KBM-7 (cell line): ENCODE data around the gene MTA2.
"Not testable (repeated sequence)": the region's sequence is repeated elsewhere in the genome, so short reads cannot be mapped to it uniquely, and the experiment has no call there.

Source experiments
- DNase-seq: peaks from one replicate; pipeline ENCODE4 v3.0.0-alpha.2; 2015
- in situ Hi-C: fragments of 300-500 bp; cut with MboI; formaldehyde crosslinking; loops from 2 replicates; pipeline ENCODE4 v1.14.3; 2020; ENCODE audit warnings: low sequenced_read_pairs, low pct_unique_long_range_greater_than_20kb, mixed read lengths

The MTA2 gene

DNA sequence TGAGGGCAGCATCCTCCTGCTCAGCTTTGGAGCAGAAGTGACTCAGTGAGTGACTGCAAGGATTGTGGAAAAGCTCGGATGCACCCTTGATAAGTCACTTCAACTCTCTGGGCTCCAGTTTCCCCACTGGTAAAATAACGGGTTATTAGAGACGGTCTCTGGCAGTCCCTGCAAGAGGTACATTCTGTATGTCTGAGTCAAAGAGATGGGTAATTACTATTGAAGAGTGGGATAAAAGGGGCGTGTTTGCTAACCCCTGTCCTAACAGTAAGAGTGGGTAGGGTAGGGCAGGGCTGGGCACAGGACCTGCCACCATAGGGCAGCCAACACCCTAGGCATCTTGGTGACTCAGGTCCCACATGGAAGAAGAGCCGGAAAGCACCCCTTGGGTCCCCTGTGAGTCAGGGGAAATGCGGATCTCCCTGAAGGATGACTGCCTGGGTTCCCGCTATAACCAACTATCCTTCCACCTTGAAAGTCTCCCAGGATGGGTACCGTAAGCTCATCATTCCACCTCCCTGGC, 47.8 kb downstream of the MTA2 start:
- no peak for DNase-seq
- in situ Hi-C loops: no loop called here

DNA sequence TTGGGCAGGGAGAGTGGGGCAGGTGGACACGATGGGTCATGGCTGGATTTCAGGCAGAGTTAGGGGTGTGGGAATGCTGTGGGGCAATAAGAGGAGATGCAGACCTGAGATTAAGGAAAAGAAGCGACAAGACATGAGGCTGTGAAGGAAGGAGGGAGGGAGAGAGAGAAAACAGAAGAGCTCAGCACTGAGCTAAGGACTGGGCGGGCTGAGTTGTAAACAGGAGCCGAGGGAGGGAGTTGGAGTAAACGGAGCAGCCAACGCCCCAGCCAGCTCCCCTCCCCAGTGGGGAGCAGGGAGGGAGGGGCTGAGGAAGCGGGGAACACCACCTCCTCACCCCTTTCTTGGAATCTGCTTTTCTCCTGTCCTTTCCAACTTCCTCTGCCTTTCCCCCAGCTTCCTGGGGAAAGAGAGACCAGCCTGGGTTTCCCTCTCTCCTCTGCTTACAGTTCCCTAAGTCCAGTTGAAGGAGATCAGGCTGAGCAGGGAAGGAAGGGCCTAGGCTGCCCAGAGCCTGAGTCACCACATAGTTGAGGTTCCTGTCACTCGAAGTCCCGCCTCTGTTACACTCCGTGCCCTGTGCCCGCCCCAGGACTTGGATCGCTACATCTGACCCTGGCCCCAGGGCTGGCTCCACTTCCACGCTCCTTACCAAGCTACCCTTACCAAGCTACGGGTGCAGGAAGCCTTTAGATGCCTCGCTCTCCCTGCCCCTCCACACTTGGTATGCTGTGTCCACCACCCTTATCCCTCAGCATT, 48.4 kb downstream of the MTA2 start:
- in situ Hi-C loops: no loop called here
- DNase-seq: peak; percentile 90

DNA sequence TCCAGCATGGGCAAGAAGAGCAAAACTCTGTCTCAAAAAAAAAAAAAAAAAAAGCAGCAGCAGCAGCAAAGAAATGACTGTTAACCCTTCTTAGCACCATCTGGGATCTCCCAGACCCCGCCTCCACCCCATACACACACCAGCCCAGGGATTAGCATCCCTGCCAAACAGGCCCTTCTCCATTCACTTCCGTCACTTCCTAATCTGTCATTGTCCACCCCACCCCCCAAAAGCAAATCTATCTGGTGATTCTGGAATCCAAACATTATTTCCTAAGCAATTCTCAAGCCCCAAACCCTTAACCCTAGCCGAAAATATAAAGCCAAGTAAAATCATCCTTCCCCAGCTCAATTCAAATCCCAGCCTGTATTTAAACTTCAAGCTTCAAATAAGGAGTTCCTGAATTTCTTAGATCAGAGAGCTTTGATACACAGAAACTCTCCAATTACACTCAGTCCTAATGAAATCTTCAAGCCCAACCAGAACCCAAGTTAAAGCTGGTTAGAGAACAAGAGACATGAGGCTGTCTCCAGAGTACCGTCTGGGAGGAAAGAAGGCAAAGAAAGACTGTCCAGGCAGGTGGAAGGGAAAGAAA, 49.1 kb downstream of the MTA2 start:
- DNase-seq: no peak
- in situ Hi-C loops: no loop called here

DNA sequence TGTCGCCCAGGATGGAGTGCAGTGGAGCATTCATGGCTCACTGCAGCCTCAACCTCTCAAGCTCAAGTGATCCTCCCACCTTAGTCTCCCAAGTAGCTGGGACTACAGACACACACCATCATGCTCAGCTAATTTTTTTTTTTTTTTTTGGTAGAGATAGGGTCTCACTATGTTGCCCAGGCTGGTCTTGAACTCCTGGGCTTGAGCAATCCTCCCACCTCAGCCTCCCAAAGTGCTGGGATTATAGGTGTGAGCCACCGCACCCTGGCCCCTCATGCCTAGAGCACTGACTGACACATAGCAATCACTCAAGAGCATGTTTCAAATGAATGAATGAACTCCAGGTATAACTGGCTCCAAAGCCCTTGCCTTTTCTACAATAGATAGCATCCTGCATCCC, 51.2 kb downstream of the MTA2 start:
- in situ Hi-C loops, DNase-seq: not testable (repeated sequence)

DNA sequence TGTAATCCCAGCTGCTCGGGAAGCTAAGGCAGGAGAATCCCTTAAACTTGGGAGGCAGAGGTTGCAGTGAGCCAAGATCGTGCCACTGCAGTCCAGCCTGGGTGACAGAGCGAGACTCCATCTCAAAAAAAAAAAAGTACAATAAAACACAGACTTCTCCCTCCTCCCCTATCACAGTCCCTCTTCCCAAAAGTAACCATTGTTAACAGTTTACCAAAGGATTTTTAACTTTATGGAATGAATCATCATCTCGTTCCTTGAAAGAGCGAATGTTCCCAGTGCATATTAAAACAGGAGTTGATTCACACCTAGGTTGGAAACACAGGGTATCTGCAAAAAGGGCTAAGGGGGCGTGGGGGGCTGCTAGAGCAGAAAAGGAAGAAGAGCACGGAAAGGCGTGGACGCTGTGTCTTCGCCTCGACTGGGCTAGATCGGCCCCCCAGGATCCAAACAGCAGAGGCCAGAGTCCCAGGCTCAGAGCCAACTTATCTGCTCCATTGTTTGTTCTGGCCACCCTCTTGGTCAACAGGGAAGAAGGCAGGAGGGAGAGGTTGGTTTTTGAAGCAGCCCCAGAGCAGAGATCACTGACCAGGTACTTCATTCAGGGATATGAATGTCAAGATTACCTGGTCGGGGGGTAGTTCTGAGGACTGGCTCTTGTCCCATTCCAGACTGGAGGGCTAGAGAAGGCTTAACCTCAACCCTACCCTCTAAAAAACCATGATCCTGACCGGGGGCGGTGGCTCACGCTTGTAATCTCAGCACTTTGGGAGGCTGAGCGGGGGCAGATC, 52.9 kb downstream of the MTA2 start:
- no peak for DNase-seq
- in situ Hi-C loops: no loop called here

DNA sequence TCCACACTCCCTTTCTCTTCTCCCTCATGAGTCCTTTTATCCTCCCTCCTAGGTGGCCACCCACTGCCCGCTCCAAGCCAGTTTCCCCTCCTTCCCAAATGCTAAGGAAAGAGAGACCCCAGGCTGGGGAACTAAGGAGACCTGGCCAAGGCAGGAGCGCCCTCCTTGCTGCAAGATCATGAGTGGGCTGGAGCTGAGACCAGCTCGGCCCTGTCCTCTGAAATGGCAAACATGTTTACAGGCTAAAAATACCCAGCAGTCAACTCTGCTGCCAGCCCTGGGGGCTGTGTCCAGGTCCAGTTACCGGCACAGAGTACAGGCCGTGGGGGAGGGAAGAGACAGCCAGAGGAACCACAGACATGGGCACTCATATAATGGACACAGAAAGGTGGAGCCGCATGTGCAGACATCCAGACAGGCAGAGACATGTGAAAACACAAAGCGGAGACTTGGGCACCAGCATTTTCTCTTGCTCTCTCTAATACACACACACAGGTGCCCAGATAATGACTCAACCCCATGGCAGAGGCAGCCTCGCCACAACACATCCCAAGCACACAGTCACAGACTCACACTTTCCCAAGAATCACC, 53.9 kb downstream of the MTA2 start:
- DNase-seq: no peak
- in situ Hi-C loops: no loop called here

DNA sequence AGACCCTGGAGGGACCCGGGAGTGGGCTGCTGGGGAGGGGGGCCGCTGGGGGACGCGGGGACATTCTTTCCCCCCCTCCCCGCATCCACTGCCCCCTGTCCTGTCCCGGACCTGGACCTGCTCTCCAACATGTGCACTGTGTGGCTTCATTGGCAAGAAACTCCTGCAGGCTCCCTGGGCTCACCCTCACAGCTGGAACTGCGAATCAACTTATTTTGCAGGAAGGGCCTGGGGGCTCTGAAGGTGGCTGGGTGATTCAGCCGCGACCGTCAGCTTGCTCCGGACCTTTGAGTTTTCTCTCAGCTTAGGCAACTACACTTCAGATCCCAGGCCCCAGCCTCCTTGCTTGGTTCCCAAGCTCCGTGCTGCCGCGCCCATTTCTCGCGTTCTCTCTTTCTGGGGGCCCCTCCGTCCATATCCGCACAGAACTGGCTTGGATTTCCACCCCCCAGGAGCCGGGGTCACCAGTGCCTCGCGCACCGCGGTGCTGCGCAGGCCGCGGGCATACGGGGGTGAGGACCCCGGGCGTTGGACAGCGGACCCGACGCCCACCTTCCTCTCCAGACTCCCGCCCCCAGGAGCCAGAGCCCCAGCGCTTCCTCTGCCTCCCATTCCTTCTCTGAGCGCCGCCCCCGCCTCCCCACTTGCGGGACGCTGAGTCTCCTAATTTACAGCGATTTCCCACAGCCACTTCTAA, 54.6 kb downstream of the MTA2 start:
- in situ Hi-C loops: no loop called here
- DNase-seq: no peak

DNA sequence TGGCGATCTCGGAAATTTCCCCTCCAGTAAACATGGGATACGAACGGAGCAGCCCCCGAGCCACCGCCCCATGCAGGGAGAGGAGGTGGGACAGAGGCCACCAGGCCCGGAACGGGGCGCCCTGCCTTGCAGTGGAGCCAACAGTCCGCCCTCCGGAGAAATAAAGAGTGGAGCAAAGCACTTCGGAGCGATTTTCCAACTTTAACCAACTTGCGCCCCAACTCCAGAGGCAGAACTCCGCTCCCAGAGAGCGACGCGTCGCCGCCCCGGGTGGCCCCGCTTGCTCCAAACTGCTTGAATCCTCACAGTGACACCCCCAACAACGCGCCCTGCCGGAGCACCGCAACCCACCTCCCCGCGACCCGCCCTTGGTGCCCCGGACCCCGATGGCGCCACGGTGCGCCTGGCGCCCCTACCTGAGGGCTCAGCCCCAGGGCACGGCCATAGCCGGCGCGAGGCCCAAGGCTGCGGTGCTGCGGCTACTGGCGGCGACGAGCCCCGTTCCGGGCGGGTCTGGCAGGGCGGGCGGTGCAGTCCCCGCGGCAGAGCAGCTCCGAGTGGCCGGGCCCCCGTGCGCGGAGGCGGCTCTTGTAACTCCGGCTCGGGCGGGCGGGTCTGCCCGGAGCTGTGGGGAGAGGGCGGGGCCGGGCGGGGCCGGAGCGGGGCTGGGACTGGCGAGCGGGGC, 55.3 kb downstream of the MTA2 start, which contains the start of gene AHNAK:
TSS of gene AHNAK (minus strand) at position 563 of the 685 bp plus-strand sequence. CDS start 10,708 bp downstream, outside the sequence.
- DNase-seq: peak; percentile 63
- in situ Hi-C loops: no loop called here

DNA sequence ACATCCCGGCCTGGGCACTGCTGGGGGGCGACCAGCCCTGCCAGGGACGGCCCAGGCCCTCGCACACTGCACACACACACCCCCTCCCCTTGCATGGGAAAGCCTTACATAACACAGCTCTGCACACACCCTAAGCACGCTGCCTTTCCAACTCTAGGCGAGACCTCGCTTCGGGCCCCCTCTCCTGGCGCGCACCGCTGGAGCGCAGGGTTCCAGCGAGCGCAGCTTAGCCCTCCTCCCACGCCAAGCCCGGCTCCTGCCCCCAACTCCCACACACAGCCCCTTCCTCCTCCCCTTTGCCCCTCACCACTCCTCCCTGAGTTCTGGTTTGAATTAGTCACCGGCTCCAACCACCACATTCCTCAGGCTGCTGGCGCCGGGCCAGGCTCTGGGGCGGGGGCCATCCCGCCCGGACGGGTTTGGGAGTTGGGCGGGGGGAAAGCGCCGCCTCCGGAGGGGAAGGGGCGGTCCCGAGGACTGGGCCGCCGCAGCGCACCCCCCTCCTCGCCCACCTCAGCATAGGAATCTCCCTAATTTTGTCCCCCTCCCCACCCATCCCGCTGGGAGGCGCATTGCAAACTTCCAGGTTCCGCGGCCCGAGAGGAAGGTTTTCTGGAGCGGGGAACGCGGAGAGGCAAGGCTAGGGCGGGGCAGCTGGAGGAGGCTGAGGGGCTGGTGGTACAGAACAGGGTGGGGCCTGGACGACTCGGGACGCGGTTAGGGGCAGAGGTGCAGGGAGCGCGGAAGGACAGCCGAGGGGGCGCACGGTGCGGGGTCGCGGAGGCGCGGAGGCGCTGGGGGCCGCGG, 56.0 kb downstream of the MTA2 start:
- in situ Hi-C loops: no loop called here
- DNase-seq: peak; percentile 94

DNA sequence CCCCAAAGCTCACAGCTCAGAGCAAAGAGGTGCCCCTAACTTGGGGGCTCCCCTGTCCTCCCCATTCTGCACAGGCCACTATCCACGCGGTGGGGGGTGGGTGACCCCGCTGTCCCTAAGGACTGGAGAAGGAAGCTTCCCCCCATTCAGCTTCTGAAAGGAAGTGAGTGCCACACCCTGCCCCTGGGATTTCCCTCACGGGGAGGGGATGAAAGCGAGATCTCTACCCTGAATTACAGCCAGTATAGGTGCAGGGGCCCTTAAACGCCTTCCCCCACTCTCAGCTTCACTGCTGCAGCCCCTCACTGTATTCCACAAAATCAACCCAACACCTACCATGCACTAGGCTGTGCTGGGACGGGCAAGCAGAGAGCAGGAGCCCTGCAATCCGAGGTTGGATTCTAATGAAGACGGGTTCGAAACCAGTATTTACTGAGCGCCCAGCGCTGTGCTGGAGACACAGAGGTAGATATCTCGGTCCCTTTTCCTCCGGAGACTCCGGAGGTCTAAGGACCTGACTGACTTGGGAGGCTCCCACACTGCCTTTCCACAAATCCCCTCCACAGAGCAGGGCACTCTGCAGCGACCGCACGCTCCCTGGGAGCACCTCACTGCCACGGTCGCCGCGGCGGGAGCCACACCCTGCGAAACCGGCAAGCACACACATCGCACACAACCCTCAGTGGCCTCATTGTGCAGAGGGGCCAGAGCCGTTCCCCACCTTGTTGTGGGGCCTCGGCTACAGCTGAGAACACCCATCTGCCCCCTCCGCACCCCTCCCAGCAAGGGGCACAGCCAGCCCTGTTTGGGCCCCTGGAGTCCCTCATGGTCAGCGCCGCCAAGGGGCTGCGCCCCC, 56.9 kb downstream of the MTA2 start:
- peak; percentile 38 for DNase-seq
- in situ Hi-C loops: no loop called here

DNA sequence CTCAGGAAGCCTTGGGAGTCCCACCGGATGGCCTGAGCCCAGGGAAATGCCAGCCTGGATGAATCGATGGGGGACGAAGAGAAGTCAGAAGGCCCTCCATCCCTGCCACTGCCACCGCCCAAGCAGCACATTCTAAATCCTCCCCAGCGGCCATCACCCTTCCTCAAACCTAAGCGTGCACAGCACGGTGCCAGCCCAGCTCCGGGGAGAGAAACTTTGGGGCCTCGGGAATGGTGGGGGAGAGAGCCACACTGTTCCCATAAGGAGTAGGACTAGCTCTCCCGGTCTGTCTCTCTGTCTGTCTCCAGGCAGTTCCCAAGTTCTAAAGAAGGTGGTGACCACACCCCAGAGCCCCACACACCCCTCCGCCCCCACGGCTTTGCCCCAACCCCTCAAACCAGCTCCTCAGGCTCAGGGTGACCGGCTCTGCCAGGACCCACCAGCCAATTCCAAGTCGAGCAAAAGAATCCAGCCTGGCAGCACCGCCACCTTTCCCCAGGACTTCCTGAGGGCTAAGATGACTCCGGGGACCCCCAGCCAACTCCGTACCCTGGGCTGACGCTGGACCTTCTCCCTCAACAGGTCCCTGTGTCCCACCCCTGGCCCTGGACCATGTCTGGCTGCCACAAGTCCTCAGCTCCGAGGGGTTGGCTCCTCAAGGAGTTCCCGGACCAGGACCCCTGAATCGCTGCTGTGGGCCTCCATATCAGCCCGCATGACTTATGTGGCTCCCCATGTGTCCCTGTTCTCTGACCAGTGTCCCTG, 57.8 kb downstream of the MTA2 start:
- DNase-seq: no peak
- in situ Hi-C loops: no loop called here
